Measurements from ENCODE around the gene RPL3. TPM values are rescaled to one million over a fixed set of nuclear protein-coding genes. Genes with fewer than 3 reads are reported as not detected.

Gene RPL3
- total RNA-seq, 1 experiment from 2014 or later = 1,117 TPM

- no peak overlapping the region for H3K27ac ChIP-seq (ENCODE audit: low read depth, low read length, poor library complexity, severe bottlenecking)
- H3K4me1 ChIP-seq (ENCODE audit: insufficient read depth, low read length, poor library complexity, severe bottlenecking) = peaks cover 8% of the 10 kb centered on the region
- intact Hi-C loops (cut with micrococcal nuclease; ENCODE audit: unreplicated experiment) = no loop called here
- H3K36me3 ChIP-seq (ENCODE audit: insufficient read depth, low read length, poor library complexity, severe bottlenecking) = no peaks in the 10 kb centered on the region
- no peak for DNase-seq (ENCODE audit: low spot score)
- ChIA-PET CTCF (no interaction called here), POLR2A (ENCODE audit: low non-redundant PET) (no interaction called here)
- no peaks in the 10 kb centered on the region for H3K27me3 ChIP-seq (replicated peaks; ENCODE audit: insufficient read depth, low read depth, low read length, poor library complexity)
- no TSS peak for BruUV-seq (replicated peaks)
- no peaks in the 10 kb centered on the region for H3K9me3 ChIP-seq (ENCODE audit: low read depth, low read length, poor library complexity, severe bottlenecking)
- no peak overlapping the region for H3K4me3 ChIP-seq (ENCODE audit: low read depth, low read length, poor library complexity, severe bottlenecking)
- TF ChIP-seq CTCF (conservative IDR thresholded peaks at IDR 0.05; ENCODE audit: low read depth, low read length) (no peak), EZH2 (IDR thresholded peaks at IDR 0.05; ENCODE audit: borderline replicate concordance, low read depth, low read length, poor library complexity, severe bottlenecking) (no peak)
These were observed 39.2 kb downstream of the RPL3 start for GRCh38 chr22:39280250-39280649.

- TF ChIP-seq EZH2 (IDR thresholded peaks at IDR 0.05; ENCODE audit: borderline replicate concordance, low read depth, low read length, poor library complexity, severe bottlenecking) = no peak
- no peak for TF ChIP-seq CTCF (conservative IDR thresholded peaks at IDR 0.05; ENCODE audit: low read depth, low read length)
- H3K4me3 ChIP-seq (ENCODE audit: low read depth, low read length, poor library complexity, severe bottlenecking) = no peak overlapping the region
- no peak overlapping the region for H3K27ac ChIP-seq (ENCODE audit: low read depth, low read length, poor library complexity, severe bottlenecking)
- POLR2A ChIA-PET (ENCODE audit: low non-redundant PET) = no interaction called here
- BruUV-seq (replicated peaks) = no TSS peak
- no peaks in the 10 kb centered on the region for H3K9me3 ChIP-seq (ENCODE audit: low read depth, low read length, poor library complexity, severe bottlenecking)
- H3K27me3 ChIP-seq (replicated peaks; ENCODE audit: insufficient read depth, low read depth, low read length, poor library complexity) = no peaks in the 10 kb centered on the region
- CTCF ChIA-PET = no interaction called here
- H3K36me3 ChIP-seq (ENCODE audit: insufficient read depth, low read length, poor library complexity, severe bottlenecking) = no peaks in the 10 kb centered on the region
- intact Hi-C loops (cut with micrococcal nuclease; ENCODE audit: unreplicated experiment) = no loop called here
- DNase-seq (ENCODE audit: low spot score) = no peak
- H3K4me1 ChIP-seq (ENCODE audit: insufficient read depth, low read length, poor library complexity, severe bottlenecking) = peaks cover 8% of the 10 kb centered on the region
These were observed 40.1 kb downstream of the RPL3 start for GRCh38 chr22:39279170-39279850.

- Histone ChIP-seq H3K4me3 (ENCODE audit: low read depth, low read length, poor library complexity, severe bottlenecking) (no peak overlapping the region), H3K27ac (ENCODE audit: low read depth, low read length, poor library complexity, severe bottlenecking) (no peak overlapping the region), H3K4me1 (ENCODE audit: insufficient read depth, low read length, poor library complexity, severe bottlenecking) (peaks cover 8% of the 10 kb centered on the region), H3K9me3 (ENCODE audit: low read depth, low read length, poor library complexity, severe bottlenecking) (no peaks in the 10 kb centered on the region), H3K27me3 (replicated peaks; ENCODE audit: insufficient read depth, low read depth, low read length, poor library complexity) (no peaks in the 10 kb centered on the region), H3K36me3 (ENCODE audit: insufficient read depth, low read length, poor library complexity, severe bottlenecking) (no peaks in the 10 kb centered on the region)
- ChIA-PET POLR2A (ENCODE audit: low non-redundant PET) (no interaction called here), CTCF (no interaction called here)
- DNase-seq (ENCODE audit: low spot score) = peak; percentile 37
- BruUV-seq (replicated peaks) = no TSS peak
- intact Hi-C loops (cut with micrococcal nuclease; ENCODE audit: unreplicated experiment) = no loop called here
- TF ChIP-seq CTCF (conservative IDR thresholded peaks at IDR 0.05; ENCODE audit: low read depth, low read length) = no peak
- TF ChIP-seq EZH2 (IDR thresholded peaks at IDR 0.05; ENCODE audit: borderline replicate concordance, low read depth, low read length, poor library complexity, severe bottlenecking) = no peak
These were observed 41.4 kb downstream of the RPL3 start for GRCh38 chr22:39278040-39278439.

All from A673 (cell line).